ENCODE data around the gene IRS1. TPM values are rescaled to one million over a fixed set of nuclear protein-coding genes. Genes with fewer than 3 reads are reported as not detected.
"Not testable (repeated sequence)": the region's sequence is repeated elsewhere in the genome, so short reads cannot be mapped to it uniquely, and the experiment has no call there.

Gene IRS1, protein sequence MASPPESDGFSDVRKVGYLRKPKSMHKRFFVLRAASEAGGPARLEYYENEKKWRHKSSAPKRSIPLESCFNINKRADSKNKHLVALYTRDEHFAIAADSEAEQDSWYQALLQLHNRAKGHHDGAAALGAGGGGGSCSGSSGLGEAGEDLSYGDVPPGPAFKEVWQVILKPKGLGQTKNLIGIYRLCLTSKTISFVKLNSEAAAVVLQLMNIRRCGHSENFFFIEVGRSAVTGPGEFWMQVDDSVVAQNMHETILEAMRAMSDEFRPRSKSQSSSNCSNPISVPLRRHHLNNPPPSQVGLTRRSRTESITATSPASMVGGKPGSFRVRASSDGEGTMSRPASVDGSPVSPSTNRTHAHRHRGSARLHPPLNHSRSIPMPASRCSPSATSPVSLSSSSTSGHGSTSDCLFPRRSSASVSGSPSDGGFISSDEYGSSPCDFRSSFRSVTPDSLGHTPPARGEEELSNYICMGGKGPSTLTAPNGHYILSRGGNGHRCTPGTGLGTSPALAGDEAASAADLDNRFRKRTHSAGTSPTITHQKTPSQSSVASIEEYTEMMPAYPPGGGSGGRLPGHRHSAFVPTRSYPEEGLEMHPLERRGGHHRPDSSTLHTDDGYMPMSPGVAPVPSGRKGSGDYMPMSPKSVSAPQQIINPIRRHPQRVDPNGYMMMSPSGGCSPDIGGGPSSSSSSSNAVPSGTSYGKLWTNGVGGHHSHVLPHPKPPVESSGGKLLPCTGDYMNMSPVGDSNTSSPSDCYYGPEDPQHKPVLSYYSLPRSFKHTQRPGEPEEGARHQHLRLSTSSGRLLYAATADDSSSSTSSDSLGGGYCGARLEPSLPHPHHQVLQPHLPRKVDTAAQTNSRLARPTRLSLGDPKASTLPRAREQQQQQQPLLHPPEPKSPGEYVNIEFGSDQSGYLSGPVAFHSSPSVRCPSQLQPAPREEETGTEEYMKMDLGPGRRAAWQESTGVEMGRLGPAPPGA (N-terminal part only)
- 18.1 TPM for polyA plus RNA-seq (ENCODE audit: insufficient read length)

DNA sequence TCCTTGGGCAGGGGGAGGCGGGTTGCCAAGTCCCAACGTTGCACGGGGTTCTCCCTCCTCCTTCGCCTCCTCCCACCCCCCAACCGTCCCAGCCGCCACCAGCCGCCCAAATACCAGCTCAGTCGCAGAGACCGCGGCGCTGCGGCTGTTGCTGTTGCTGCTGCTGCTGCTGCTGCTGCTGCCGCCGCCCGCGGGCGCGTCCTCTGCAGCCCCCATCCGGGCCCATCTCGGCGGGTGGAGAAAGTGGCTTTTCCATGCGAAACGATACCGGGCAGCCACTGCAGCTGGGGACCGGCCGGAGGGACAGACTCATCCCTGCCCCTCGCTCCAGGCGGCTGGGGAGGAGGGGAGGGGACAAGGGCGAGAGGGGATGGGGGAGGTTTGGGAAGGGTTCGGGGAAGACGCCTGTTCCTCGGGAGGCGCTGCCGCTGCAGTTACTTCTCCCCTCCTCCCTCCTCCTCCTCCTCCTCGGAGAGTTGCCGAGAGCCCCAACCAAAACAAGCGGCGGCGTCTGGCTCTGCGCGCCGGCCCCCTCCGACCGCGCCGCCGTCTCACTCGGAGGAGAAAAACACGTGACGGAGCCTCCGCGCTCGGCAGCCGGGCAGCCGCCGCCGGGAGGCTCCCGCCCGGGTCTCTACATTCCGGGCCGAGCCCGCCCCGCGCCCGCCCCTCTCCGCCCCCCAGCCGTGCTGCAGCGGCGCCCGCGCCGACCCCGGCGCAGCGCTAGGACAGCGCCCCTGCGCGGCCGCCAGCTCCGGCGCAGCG is at the start of gene IRS1:
TSS of gene IRS1 (minus strand) at position 610 of the 765 bp plus-strand sequence. CDS start 1,082 bp downstream, outside the sequence.
- peak; percentile 83 for DNase-seq

DNA sequence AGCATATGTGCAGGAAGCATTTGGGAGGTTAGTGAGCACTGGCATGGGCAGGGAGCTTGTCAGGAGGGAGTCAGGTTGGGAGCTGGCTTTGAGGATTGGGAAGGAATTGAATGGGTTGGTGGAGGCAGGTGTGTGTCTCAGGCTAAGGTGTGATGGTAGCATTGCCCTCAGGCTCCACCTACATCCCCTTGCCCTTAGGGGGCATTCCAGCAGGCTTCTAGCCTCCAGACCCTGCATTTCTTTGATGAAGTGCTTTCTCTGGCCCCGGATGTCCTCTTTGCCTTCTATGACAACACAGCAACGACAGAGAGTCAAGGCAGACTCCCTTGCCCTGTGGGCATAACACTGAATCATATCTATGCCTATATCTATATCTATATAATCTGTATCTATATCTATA is 49.7 kb upstream of the IRS1 start:
- DNase-seq, result no peak

DNA sequence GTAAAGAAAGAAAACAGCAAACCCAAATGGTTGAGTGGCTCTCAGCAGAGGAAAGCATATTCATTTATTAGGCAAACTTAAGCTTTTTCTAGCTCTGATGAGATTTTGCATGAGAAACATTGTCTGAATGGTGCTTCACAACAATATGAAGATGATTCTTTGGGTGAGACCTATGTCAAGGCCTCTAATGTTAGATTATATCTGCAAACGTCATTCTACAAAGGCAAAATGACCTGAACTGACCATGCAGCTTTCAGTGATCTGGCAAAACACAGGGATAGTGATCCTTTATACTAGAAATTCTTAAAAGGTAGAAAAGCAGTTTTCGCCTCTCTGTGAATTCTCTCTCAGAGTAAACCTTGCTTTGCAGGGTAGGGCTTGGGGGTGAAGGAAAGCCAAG is 47.9 kb upstream of the IRS1 start:
- no peak for DNase-seq

DNA sequence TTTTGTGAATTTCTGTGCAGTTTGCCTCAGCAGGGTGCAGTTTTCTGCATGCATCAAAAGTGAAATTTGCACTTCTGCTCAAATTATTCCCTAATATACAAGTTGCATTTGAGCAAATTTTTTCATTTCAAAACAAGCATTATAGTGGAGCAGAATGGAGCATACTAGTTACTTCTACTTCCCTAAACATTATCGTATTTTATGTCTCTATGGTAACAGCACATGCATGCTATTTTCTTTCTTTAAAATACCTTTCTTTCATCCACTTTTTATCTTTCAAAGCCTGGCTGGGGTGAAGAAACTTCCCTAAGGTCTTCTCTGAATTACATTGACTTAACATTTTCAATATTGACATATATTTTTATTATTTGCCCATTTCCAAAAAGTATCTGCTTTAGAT is 47.5 kb upstream of the IRS1 start:
- no peak for DNase-seq

DNA sequence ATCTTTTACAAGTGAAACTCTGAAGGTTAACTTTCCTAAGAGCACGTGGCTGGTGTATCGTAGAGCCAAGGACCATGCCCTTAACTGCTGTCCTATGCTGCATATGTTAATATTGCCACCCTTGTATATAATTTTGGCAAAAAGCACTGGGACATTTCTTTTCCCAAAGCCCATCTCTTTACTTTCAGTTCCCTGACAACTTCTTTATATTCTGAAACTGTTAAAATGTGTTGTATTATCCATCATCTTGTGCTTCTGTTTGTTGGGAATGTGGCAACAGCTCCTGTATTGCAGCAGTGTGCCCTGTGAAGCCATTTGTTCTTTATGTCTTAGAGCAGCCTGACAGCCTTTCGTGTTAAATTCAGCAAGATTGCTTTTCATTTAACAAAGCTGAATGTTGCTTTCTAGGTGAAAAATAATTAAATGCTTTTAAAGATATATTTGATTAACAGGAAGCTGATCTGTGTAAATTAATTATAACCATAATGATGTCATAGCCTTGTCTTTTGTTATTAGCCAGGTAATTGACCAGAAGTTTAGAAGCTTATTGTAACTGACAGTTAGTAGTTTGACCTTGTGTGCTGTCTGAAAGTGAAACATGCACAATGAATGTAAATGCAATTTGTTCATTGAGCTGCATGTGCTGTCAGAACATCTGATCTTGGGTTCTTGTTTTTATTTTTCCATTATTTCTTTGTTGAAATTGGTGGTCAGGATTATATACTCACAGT is 45.9 kb upstream of the IRS1 start:
- no peak for DNase-seq

DNA sequence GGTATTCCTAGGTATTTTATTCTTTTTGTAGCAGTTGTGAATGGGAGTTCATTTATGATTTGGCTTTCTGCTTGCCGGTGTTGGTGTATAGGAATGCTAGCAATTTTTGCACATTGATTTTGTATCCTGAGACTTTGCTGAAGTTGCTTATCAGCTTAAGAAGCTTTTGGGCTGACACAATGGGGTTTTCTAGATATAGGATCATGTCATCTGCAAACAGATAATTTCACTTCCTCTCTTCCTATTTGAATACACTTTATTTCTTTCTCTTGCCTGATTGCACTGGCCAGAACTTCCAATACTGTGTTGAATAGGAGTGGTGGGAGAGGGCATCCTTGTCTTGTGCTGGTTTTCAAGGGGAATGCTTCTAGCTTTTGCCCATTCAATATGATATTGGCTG is 43.4 kb upstream of the IRS1 start:
- not testable (repeated sequence) for DNase-seq

DNA sequence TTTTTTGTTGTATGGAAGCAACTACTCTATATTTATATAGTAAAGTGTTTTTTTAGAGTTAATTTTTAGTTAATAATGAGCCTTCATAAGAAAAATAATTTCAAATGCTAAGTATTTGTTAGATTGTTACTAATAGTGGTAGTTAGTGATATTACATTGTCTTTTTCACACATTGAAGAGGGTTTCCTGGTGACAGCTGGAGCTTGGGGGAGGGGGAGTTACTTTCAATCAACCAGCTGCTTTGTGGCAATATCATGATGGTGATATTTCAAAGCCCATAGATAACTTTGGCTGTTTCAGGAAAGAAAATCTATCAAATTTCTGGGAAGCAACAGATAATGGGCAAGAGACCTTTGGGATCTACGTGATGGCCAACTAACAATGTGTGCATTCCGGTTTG is 40.3 kb upstream of the IRS1 start:
- no peak for DNase-seq

DNA sequence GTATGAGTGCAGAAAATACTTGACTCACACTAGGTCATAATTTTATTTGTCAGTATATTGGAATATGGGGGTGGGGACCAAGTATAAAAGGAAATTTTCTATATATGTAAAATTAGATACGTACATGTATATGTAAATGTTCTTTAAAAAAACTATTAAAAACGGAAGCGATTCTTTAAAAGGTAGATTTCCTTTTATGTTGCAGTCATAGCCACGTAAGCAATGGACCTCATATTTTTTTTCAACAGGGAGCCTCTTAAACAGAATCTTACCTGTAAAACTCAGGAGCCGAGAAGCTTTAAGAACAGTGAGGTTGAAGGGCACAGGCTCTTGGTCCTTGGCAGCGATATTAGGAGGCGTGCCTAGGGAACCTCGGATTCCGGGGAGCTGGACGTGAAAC is 39.5 kb upstream of the IRS1 start:
- no peak for DNase-seq

DNA sequence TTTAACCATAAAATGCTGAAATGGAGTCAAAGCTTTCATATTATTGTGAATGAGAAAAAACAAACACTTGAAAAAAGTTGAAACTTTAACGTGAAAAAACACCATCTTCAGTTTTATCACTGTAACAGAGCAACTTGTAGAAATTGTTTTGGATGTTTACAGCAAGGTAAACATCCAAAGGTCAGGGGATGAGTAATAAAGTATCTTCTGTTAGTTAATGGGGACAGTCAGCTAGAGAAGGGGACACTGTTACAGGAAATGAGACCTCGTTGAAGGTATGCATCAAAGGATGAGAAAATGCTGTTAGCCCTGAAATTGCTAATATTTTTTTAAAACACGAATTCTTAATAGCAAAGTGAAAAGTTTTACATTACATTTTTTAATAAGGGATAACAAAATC is 39.1 kb upstream of the IRS1 start:
- no peak for DNase-seq

DNA sequence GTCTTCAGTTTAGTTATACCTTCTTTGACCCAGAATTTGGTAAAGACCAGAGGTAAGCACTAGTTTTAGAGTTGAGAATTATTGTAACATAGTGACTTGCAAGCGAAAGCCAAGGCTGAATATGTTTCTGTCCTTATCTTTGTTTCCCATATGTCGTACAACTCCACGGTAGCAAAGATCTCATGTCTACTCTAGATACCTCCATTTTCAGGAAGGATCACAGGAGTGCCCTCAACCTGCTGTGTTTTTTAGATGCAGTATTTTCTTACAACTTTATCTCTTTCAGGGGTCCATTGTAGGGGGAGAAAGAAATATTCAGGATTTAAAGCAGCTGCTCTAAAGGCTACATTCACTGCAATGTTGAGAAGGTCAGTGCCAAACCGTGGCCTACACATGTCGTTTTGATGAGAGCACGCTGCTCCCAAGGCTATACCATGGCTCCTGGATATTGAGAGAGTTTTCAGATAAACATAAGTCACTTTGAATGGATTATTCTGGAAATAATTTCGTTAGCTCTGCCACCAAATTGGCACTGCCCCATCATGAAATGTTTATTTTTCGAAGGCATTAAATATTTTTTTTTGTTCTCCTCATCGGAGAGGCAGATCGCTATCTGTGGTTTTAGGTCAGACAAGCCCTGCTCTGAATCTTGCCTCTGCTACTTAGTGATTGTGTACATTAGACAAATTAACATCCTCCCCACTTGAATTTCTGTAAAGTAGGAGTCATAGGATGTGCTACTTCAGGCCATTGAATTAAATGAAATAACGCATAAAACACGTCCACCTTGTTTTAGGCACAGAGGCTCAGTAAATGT is 38.4 kb upstream of the IRS1 start:
- no peak for DNase-seq

DNA sequence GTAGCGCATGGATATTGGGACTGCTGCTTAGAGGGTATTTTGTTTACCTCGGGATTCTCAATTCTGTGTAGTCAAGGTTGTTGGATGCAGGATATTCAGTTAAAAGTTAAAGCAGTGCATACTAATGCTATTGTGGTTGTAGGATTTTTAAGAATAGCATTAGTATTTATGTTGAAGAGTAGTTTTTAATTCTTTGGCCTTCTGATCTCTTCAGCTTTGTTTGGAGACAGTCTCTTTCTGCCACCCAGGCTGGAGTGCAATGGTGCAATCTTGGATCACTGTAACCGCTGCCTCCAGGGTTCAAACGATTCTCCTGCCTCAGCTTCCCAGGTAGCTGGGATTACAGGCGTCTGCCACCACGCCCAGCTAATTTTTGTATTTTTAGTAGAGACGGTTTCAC is 37.7 kb upstream of the IRS1 start:
- DNase-seq, result no peak

DNA sequence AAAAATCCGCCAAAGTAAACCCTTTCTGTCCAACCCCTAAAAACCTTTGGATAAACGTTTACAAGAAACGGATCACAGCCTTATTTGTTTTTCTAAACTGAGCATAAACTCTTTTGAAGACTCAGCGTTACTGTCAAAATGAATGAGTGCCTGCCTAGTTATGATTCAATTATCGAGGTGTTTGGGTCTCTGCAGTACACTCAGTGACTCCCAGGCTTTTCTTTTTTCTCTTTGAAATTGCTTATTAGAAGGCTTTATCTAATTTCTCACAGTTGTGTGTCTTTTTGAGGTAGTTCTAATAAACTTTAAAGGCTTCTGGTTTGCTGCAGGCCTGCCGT is 36.9 kb upstream of the IRS1 start:
- no peak for DNase-seq

DNA sequence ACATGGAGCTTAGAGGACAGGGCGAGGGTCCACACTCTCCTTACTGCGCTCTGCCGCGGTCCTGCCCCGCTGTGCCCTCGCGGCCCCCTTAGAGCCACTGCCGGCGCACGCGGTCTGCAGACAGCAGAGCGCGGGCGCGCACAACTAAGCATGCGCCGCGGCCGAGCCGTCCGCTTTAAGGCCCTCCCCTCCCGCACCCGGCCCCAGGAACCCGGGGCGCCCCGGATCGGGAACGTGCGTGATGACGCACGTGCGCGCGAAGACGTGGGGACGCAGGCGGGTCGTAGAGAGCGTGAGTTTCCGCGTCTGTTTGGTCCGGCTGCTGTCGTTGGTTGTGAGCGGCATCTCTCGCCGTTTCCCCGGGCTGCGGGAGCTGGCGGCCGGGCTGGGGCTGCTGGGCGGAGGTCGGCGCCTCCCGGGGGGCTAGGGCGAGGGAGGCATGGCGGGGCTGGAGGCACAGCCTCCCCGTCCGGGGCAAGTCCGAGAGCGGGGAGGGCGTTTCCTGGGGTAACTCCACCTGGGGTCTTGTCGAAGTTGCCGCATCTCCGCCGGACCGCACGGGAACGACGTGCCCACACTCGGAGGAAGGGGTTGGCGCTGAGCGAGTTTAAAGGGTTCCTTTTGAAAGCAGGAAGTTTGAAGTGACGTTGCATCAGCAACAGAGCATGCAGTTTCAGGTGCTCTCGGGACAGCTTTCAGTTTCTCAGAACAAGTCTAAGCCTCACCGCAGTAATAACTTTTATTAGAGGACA is 36.4 kb upstream of the IRS1 start, which contains the start of gene RHBDD1:
TSS of gene RHBDD1 (plus strand) at position 259 of the 752 bp plus-strand sequence. CDS start 28,640 bp downstream, outside the sequence.
- DNase-seq, result peak; percentile 99

DNA sequence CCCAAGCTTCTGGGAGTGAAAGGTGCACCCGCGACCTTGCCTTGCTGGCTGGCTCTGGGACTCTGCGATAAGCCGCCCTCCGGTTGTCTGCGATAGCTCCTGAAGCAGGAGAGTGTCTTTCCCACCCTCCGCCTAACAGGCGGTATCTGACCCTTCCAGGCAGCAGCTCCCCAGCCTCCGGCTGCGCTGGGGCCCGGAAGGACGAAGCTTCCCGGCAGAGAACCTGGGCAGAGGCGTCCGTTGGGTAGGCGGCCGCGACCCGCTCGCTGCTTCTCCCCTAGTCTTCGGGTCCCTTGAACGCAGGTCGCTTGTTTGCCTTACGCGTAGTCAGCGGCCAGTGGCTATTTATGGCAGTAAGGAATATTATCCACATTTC is 35.8 kb upstream of the IRS1 start:
- DNase-seq, result no peak

DNA sequence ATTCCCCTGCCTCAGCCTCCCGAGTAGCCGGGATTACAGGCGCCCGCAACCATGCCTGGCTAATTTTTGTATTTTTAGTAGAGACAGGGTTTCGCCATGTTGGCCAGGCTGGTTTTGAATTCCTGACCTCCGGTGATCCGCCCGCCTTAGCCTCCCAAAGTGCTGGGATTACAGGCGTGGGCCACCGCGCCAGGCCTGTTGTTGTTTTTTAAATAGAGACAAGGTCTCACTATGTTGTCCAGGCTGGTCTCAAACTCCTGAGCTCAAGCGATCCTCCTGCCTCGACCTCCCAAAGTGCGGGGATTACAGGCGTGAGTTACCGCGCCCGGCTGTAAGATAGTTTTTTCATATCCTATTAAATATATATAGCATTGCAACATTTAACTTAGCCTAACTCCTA is 35.3 kb upstream of the IRS1 start:
- DNase-seq, result not testable (repeated sequence)

DNA sequence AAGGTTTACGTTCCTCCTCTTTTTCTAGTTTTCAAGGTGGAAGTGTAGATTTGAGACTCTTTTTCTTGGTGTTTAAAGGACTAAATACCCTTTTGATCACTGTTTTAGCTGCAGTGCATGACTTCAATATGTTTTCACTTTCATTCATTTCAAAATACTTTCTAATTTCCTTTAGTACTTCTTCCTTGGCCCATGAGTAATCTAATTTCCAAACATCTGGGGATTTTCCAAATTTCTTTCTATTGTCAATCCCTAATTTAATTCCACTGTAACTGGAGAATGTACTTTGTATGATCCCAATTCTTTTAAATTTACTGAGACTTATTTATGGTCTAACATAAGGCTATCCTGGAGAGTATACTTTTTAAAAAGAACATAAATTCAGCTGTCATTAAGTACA is 32.4 kb upstream of the IRS1 start:
- no peak for DNase-seq

DNA sequence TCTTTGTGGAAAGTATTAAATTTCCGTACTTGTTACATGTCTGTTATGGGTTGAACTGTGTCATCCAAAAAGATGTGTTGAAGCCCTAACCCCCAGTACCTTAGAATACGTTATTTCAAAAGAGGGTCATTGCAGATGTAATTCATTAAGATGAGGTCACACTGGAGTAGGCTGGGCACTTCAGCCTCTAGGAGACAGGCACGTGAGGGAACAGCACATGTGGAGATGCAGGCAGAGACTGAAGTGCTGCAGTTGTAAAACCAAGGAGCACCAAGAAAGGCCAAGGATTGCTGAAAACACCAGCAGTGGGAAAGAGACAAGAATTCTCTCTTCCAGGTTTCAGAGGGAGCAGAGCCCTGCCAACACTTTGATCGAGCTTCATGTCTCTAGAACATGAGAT is 31.6 kb upstream of the IRS1 start:
- no peak for DNase-seq

DNA sequence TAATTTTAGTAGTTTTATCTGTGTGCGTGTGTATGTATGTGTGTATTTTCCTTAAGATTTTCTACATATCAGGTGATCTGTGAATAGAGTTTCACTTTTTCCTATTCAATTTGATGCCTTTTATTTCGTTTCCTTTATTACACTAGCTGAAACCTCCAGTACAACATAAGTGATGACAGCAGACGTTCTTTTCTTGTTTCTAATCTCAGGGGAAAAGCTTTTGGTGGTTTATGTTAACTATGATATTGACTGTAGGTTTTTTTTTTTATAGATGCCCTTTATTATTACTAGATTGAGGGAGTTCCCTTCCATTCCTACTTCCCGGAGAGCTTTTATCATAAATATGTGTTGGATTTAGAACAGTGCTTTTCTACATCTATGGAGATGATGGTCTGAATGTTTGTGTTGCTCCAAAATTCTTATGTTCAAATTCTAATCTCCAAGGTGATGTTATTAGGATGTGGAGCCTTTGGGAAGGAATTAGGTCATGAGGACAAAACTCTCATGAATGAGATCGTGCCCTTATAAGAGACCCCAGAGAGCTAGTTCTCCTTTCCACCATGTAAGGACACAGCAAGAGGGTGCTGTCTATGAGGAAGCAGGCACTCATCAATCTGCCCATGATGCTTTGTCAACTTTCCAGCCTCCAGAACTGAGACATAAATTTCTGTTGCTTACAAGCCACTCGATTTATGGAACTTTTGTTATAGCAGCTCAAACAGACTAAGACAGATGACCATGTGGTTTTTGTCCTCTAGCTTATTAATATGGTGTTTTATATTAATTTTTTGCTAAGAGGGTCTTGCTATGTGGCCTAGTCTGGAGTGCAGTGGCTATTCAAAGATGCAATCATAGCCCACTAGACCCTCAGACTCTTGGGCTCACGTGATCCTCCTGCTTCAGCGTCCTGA is 30.4 kb upstream of the IRS1 start:
- no peak for DNase-seq

DNA sequence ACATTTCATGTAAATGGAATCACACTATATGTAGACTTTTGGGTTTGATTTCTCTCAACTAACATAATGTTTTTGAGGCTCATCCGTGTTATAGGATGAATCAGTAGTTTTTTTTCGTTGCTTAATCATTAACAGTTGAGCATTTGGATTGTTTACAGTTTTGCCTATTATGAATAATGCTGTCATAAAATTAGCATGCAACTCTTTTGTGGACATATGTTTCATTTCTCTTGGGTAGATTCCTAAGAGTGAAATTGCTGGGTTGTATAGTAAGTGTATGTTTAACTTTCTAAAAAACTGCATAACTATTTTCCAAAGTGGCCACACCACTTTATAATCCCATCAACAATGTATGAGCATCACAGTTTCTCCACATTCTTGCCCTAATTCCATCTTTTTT is 28.6 kb upstream of the IRS1 start:
- no peak for DNase-seq

Measured in hindlimb muscle (tissue), 1 donor.